ENCODE data around the gene KCNK18.

Gene KCNK18

DNA sequence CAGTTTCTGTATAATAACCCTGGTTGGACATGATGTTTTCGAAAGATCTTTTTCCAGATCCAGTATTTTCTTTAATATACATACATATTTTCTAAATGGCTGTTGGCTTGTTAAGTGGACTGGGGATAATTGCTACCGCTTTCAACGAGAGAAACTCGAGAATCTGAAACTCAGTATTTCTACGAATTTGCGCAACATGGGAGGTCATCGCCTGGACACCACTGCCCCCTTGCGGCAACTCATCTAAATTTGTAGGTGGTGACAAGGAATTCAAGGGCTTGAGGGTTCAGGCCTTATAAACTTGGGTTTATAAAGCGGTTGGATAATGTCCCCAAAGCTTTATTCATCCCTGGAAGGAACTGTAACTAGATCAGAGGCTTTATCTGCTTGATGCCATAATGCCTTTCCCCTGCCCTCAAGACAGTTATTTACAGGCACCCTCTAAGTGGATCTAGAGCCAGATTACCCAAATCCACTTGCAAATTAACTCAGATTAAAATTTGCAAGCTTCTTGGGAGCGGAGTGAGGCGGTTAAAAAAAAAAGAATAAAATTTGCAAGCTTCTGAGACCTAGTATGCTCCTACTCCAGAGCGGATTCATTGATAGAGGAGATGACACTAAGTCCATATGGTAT lies 21.3 kb upstream of the KCNK18 start (continued):
- TF ChIP-seq, protein P1, sequence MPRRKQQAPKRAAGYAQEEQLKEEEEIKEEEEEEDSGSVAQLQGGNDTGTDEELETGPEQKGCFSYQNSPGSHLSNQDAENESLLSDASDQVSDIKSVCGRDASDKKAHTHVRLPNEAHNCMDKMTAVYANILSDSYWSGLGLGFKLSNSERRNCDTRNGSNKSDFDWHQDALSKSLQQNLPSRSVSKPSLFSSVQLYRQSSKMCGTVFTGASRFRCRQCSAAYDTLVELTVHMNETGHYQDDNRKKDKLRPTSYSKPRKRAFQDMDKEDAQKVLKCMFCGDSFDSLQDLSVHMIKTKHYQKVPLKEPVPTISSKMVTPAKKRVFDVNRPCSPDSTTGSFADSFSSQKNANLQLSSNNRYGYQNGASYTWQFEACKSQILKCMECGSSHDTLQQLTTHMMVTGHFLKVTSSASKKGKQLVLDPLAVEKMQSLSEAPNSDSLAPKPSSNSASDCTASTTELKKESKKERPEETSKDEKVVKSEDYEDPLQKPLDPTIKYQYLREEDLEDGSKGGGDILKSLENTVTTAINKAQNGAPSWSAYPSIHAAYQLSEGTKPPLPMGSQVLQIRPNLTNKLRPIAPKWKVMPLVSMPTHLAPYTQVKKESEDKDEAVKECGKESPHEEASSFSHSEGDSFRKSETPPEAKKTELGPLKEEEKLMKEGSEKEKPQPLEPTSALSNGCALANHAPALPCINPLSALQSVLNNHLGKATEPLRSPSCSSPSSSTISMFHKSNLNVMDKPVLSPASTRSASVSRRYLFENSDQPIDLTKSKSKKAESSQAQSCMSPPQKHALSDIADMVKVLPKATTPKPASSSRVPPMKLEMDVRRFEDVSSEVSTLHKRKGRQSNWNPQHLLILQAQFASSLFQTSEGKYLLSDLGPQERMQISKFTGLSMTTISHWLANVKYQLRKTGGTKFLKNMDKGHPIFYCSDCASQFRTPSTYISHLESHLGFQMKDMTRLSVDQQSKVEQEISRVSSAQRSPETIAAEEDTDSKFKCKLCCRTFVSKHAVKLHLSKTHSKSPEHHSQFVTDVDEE (CRISPR knock-in tag; IDR thresholded peaks at IDR 0.05), result no peak
- no peak for TF ChIP-seq ZNF565 (CRISPR knock-in tag; conservative IDR thresholded peaks at IDR 0.05; ENCODE audit: low read depth)
- no peak for TF ChIP-seq ZFP30 (CRISPR knock-in tag; IDR thresholded peaks at IDR 0.05)
- no peak for TF ChIP-seq ISL1 (CRISPR knock-in tag; IDR thresholded peaks at IDR 0.05)
- TF ChIP-seq, protein P2, sequence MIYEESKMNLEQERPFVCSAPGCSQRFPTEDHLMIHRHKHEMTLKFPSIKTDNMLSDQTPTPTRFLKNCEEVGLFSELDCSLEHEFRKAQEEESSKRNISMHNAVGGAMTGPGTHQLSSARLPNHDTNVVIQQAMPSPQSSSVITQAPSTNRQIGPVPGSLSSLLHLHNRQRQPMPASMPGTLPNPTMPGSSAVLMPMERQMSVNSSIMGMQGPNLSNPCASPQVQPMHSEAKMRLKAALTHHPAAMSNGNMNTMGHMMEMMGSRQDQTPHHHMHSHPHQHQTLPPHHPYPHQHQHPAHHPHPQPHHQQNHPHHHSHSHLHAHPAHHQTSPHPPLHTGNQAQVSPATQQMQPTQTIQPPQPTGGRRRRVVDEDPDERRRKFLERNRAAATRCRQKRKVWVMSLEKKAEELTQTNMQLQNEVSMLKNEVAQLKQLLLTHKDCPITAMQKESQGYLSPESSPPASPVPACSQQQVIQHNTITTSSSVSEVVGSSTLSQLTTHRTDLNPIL (CRISPR knock-in tag; IDR thresholded peaks at IDR 0.05; ENCODE audit: low read depth), result no peak

DNA sequence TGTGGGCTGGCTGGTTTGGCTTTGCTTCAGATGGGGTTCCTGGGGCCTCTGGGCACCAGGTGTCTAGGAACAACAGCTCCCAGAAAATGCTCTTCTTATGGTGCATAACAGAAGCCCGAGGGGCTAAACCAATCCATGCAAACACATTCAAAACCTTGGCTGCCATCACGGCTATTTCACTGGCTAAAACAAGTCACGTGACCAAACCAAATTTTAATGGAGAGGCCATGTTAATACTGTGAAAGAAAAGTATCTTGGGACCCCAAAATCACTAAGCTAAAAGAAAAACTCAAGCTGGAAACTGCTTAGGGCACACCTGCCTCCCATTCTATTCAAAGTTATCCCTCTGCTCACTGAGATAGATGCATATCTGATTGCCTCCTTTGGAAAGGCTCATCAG lies 19.1 kb upstream of the KCNK18 start:
- no peak for ATAC-seq
- TF ChIP-seq ISL1 (CRISPR knock-in tag; IDR thresholded peaks at IDR 0.05), result no peak
- TF ChIP-seq ZNF70 (CRISPR knock-in tag; IDR thresholded peaks at IDR 0.05), result no peak
- TF ChIP-seq BACH2 (CRISPR knock-in tag; IDR thresholded peaks at IDR 0.05; ENCODE audit: borderline replicate concordance), result no peak
- TF ChIP-seq, protein P3, sequence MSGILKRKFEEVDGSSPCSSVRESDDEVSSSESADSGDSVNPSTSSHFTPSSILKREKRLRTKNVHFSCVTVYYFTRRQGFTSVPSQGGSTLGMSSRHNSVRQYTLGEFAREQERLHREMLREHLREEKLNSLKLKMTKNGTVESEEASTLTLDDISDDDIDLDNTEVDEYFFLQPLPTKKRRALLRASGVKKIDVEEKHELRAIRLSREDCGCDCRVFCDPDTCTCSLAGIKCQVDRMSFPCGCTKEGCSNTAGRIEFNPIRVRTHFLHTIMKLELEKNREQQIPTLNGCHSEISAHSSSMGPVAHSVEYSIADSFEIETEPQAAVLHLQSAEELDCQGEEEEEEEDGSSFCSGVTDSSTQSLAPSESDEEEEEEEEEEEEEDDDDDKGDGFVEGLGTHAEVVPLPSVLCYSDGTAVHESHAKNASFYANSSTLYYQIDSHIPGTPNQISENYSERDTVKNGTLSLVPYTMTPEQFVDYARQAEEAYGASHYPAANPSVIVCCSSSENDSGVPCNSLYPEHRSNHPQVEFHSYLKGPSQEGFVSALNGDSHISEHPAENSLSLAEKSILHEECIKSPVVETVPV (CRISPR knock-in tag; IDR thresholded peaks at IDR 0.05), result no peak
- TF ChIP-seq CSDC2 (CRISPR knock-in tag; IDR thresholded peaks at IDR 0.05), result no peak
- no peak for TF ChIP-seq TCF4 (CRISPR knock-in tag; IDR thresholded peaks at IDR 0.05; ENCODE audit: borderline replicate concordance)

DNA sequence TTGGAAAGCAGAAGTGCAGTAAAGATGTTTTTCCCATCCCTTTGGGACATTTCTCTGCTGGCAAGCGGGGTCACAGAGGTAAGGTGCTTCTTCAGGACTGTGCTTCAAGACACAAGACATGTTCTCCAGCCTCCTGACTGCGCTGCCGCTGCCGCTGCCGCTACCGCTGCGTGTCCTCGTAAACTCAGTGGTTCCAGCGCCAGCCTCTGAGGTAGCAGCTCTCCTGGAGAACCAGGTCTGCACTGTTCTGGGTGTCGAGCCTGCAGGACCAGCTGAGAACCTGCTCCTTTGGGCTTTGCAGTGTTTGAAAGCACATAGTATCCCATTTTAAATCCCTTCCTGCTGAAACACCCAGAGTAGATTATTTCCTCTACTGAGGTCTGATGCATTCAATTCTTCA lies 13.0 kb upstream of the KCNK18 start:
- ATAC-seq, result no peak
- TF ChIP-seq RARB (CRISPR knock-in tag; IDR thresholded peaks at IDR 0.05) (no peak), PPARA (CRISPR knock-in tag; IDR thresholded peaks at IDR 0.05; ENCODE audit: borderline replicate concordance) (no peak), GLIS3 (CRISPR knock-in tag; IDR thresholded peaks at IDR 0.05) (no peak), ZNF8 (CRISPR knock-in tag; IDR thresholded peaks at IDR 0.05) (no peak), ZFP3 (CRISPR knock-in tag; IDR thresholded peaks at IDR 0.05) (no peak), ZC3H10 (CRISPR knock-in tag; IDR thresholded peaks at IDR 0.05) (no peak), ZFP30 (CRISPR knock-in tag; IDR thresholded peaks at IDR 0.05) (no peak), BACH2 (CRISPR knock-in tag; IDR thresholded peaks at IDR 0.05; ENCODE audit: borderline replicate concordance) (no peak), ZNF565 (CRISPR knock-in tag; conservative IDR thresholded peaks at IDR 0.05; ENCODE audit: low read depth) (no peak), TCF4 (CRISPR knock-in tag; IDR thresholded peaks at IDR 0.05; ENCODE audit: borderline replicate concordance) (no peak), CSDC2 (CRISPR knock-in tag; IDR thresholded peaks at IDR 0.05) (no peak), SNAI2 (CRISPR knock-in tag; IDR thresholded peaks at IDR 0.05) (no peak)
- TF ChIP-seq, protein P1 (CRISPR knock-in tag; IDR thresholded peaks at IDR 0.05), result no peak
- TF ChIP-seq, protein P3 (CRISPR knock-in tag; IDR thresholded peaks at IDR 0.05), result no peak
- TF ChIP-seq, protein P4, sequence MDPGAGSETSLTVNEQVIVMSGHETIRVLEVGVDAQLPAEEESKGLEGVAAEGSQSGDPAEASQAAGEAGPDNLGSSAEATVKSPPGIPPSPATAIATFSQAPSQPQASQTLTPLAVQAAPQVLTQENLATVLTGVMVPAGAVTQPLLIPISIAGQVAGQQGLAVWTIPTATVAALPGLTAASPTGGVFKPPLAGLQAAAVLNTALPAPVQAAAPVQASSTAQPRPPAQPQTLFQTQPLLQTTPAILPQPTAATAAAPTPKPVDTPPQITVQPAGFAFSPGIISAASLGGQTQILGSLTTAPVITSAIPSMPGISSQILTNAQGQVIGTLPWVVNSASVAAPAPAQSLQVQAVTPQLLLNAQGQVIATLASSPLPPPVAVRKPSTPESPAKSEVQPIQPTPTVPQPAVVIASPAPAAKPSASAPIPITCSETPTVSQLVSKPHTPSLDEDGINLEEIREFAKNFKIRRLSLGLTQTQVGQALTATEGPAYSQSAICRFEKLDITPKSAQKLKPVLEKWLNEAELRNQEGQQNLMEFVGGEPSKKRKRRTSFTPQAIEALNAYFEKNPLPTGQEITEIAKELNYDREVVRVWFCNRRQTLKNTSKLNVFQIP (CRISPR knock-in tag; IDR thresholded peaks at IDR 0.05; ENCODE audit: borderline replicate concordance, low read depth), result no peak
- TF ChIP-seq, protein P2 (CRISPR knock-in tag; IDR thresholded peaks at IDR 0.05; ENCODE audit: low read depth), result no peak
- TF ChIP-seq, protein P5, sequence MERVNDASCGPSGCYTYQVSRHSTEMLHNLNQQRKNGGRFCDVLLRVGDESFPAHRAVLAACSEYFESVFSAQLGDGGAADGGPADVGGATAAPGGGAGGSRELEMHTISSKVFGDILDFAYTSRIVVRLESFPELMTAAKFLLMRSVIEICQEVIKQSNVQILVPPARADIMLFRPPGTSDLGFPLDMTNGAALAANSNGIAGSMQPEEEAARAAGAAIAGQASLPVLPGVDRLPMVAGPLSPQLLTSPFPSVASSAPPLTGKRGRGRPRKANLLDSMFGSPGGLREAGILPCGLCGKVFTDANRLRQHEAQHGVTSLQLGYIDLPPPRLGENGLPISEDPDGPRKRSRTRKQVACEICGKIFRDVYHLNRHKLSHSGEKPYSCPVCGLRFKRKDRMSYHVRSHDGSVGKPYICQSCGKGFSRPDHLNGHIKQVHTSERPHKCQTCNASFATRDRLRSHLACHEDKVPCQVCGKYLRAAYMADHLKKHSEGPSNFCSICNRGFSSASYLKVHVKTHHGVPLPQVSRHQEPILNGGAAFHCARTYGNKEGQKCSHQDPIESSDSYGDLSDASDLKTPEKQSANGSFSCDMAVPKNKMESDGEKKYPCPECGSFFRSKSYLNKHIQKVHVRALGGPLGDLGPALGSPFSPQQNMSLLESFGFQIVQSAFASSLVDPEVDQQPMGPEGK (CRISPR knock-in tag; IDR thresholded peaks at IDR 0.05; ENCODE audit: borderline replicate concordance), result no peak
